K562 (cell line): ENCODE results near the gene DBI. TPM values are rescaled to one million over a fixed set of nuclear protein-coding genes. Genes with fewer than 3 reads are reported as not detected.

Experiments
- HDAC2 ChIP-seq: fragments of 450-650 bp; IDR thresholded peaks from 2 replicates; pipeline ENCODE4 v1.6.1; 2016; ENCODE audit warnings: mild to moderate bottlenecking
- MCM7 ChIP-seq, 2 experiments: fragments of 450-650 bp; IDR thresholded peaks; 2 replicates each; pipeline ENCODE4 v1.6.1; 2016 to 2018
- NCOR1 ChIP-seq: fragments of 450-650 bp; IDR thresholded peaks from 2 replicates; pipeline ENCODE4 v1.6.1; 2016; ENCODE audit warnings: mild to moderate bottlenecking, moderate library complexity
- RBM39 ChIP-seq: fragments of 200-400 bp; formaldehyde crosslinking; optimal IDR thresholded peaks from 2 replicates; pipeline ENCODE3; 2018; ENCODE audit warnings: low read depth, low read length
- RHOXF2B ChIP-seq: fragments of 250-450 bp; sonication (Bioruptor Pico); conservative IDR thresholded peaks from 2 replicates; pipeline ENCODE4 v1.5.1; 2021
- SIN3B ChIP-seq: fragments of 450-650 bp; IDR thresholded peaks from 2 replicates; pipeline ENCODE4 v1.6.1; 2017; ENCODE audit warnings: low read depth, mild to moderate bottlenecking, moderate library complexity
- SREBF1 ChIP-seq: fragments of 150-350 bp; IDR thresholded peaks from 2 replicates; pipeline ENCODE4 v1.6.1; 2014; ENCODE audit warnings: antibody characterized with exemption, low read depth, low read length, borderline replicate concordance
- ZNF134 ChIP-seq: fragments of 250-450 bp; sonication (Bioruptor Pico); conservative IDR thresholded peaks from 2 replicates; pipeline ENCODE4 v1.4.0; 2020
- ZNF584 ChIP-seq: fragments of 200-800 bp; sonication (Bioruptor generic); IDR thresholded peaks from 2 replicates; pipeline ENCODE4 v1.6.1; 2016; ENCODE audit warnings: low read depth, mild to moderate bottlenecking, missing genetic modification characterization, missing compliant biosample characterization
- polyA plus RNA-seq, 8 experiments: library from polyadenylated mRNA; depleted of rRNA in 4 of 8; stranded (reverse) in 5 of 8; unstranded in 3 of 8; fragments of >200 nt; fragmentation: Nextera tagmentation in 2 of 8; fragmentation: Illumina TruSeq in 1 of 8; extraction: Ambion mirVana in 2 of 8; extraction: Trizol in 1 of 8; gene quantifications; 2 replicates each; pipeline versions ENCODE4 v1.2.1 to v1.2.3, GENCODE V29; 2011 to 2014; ENCODE audit warnings: inconsistent platforms in 1 of 8, missing spikeins in 1 of 8
- total RNA-seq, 7 experiments: library from RNA; depleted of rRNA in 6 of 7; stranded (reverse); fragments of >200 nt in 6 of 7; fragmentation: Illumina TruSeq in 2 of 7; extraction: Trizol in 2 of 7; gene quantifications; 2 replicates each; pipeline versions ENCODE4 v1.2.1 to v1.2.3, GENCODE V29; 2011 to 2021; ENCODE audit warnings: low replicate concordance in 1 of 7
- TF ChIP-seq, protein P1 (sequence below): fragments of 450-650 bp; IDR thresholded peaks from 2 replicates; pipeline ENCODE4 v1.6.1; 2017; ENCODE audit warnings: antibody characterized with exemption
- TF ChIP-seq, protein P2 (sequence below): fragments of 450-650 bp; IDR thresholded peaks from 2 replicates; pipeline ENCODE4 v1.6.1; 2018; ENCODE audit not compliant: partially characterized antibody

The DBI gene
- total and polyA plus RNA-seq, 9 of the 15 experiments (the other 6 are each of a cell fraction or from before 2014, with no cell fraction given), result 55.8 to 443 (median 194) TPM

DNA sequence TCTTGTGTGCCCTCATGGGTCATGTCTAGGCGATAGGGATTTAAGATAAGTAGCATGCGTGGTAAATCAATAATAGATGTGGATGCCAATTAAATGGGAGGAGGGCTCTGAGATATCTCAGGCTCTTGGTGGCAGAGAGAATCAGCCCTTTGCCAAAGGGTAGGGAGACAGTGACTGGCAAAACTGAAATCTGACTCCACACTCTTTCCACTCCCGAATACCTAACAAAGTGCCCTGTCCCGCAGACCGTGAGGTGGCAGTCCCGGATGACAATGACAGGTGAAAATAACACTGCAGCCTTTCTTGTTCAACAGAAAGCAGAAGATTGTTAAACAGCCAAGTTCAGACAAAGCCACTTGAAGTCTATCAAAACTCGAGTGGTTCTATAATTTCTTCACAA lies 47.2 kb upstream of the DBI start (continued):
- TF ChIP-seq, protein P1, sequence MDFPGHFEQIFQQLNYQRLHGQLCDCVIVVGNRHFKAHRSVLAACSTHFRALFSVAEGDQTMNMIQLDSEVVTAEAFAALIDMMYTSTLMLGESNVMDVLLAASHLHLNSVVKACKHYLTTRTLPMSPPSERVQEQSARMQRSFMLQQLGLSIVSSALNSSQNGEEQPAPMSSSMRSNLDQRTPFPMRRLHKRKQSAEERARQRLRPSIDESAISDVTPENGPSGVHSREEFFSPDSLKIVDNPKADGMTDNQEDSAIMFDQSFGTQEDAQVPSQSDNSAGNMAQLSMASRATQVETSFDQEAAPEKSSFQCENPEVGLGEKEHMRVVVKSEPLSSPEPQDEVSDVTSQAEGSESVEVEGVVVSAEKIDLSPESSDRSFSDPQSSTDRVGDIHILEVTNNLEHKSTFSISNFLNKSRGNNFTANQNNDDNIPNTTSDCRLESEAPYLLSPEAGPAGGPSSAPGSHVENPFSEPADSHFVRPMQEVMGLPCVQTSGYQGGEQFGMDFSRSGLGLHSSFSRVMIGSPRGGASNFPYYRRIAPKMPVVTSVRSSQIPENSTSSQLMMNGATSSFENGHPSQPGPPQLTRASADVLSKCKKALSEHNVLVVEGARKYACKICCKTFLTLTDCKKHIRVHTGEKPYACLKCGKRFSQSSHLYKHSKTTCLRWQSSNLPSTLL, result no peak
- TF ChIP-seq ZNF134 (CRISPR knock-in tag), result no peak
- TF ChIP-seq RHOXF2B (CRISPR knock-in tag), result no peak
- TF ChIP-seq, protein P2, sequence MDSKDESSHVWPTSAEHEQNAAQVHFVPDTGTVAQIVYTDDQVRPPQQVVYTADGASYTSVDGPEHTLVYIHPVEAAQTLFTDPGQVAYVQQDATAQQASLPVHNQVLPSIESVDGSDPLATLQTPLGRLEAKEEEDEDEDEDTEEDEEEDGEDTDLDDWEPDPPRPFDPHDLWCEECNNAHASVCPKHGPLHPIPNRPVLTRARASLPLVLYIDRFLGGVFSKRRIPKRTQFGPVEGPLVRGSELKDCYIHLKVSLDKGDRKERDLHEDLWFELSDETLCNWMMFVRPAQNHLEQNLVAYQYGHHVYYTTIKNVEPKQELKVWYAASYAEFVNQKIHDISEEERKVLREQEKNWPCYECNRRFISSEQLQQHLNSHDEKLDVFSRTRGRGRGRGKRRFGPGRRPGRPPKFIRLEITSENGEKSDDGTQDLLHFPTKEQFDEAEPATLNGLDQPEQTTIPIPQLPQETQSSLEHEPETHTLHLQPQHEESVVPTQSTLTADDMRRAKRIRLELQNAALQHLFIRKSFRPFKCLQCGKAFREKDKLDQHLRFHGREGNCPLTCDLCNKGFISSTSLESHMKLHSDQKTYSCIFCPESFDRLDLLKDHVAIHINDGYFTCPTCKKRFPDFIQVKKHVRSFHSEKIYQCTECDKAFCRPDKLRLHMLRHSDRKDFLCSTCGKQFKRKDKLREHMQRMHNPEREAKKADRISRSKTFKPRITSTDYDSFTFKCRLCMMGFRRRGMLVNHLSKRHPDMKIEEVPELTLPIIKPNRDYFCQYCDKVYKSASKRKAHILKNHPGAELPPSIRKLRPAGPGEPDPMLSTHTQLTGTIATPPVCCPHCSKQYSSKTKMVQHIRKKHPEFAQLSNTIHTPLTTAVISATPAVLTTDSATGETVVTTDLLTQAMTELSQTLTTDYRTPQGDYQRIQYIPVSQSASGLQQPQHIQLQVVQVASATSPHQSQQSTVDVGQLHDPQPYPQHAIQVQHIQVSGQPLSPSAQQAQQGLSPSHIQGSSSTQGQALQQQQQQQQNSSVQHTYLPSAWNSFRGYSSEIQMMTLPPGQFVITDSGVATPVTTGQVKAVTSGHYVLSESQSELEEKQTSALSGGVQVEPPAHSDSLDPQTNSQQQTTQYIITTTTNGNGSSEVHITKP, result no peak
- TF ChIP-seq RBM39, result no peak
- TF ChIP-seq HDAC2, result no peak
- no peak for TF ChIP-seq SIN3B
- TF ChIP-seq MCM7 (IDR thresholded peaks at IDR 0.05), result no peak
- TF ChIP-seq NCOR1, result no peak
- TF ChIP-seq SREBF1, result no peak
- TF ChIP-seq ZNF584 (CRISPR knock-in tag), result no peak
- TF ChIP-seq, all 486 proteins: peak for 0
